GM12864 (cell line): ENCODE results near the gene ALK.

Source experiments
- DNase-seq: peaks from one replicate; pipeline ENCODE4 v3.0.0-alpha.2; 2011; ENCODE audit warnings: low read depth
- H3K4me3 ChIP-seq: 2 replicates; pipeline ENCODE4 v1.5.1; 2011; ENCODE audit warnings: mild to moderate bottlenecking, low read depth, low read length, control low read depth
- TF ChIP-seq, protein P1 (sequence below): IDR thresholded peaks from 2 replicates; pipeline ENCODE4 v1.5.1; 2011; ENCODE audit warnings: low read depth, mild to moderate bottlenecking, moderate library complexity, low read length, control low read depth, inconsistent platforms; ENCODE audit errors: missing control alignments

The ALK gene

DNA sequence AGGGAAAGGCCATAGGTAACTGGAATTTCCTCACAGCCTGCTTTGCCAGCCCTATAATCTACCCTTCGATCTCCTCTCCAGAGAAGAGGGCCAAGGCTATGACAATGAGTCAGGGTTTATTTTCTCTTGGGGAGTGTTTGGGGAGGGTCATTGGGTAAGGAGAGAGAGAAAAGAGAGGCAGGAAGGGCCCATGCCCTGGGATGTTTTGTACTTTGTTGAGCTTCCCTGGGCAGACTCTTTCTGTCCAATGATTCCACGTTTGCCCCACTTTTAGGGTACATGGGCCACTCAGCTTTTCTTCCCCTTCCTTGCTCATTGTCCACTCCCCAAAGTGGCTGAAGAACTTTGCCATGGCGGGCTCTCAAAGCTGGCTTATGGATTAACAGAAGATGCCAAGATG, 224.2 kb downstream of the ALK start:
- no peak overlapping the region for H3K4me3 ChIP-seq
- no peak for DNase-seq
- TF ChIP-seq, protein P1, sequence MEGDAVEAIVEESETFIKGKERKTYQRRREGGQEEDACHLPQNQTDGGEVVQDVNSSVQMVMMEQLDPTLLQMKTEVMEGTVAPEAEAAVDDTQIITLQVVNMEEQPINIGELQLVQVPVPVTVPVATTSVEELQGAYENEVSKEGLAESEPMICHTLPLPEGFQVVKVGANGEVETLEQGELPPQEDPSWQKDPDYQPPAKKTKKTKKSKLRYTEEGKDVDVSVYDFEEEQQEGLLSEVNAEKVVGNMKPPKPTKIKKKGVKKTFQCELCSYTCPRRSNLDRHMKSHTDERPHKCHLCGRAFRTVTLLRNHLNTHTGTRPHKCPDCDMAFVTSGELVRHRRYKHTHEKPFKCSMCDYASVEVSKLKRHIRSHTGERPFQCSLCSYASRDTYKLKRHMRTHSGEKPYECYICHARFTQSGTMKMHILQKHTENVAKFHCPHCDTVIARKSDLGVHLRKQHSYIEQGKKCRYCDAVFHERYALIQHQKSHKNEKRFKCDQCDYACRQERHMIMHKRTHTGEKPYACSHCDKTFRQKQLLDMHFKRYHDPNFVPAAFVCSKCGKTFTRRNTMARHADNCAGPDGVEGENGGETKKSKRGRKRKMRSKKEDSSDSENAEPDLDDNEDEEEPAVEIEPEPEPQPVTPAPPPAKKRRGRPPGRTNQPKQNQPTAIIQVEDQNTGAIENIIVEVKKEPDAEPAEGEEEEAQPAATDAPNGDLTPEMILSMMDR: no peak

DNA sequence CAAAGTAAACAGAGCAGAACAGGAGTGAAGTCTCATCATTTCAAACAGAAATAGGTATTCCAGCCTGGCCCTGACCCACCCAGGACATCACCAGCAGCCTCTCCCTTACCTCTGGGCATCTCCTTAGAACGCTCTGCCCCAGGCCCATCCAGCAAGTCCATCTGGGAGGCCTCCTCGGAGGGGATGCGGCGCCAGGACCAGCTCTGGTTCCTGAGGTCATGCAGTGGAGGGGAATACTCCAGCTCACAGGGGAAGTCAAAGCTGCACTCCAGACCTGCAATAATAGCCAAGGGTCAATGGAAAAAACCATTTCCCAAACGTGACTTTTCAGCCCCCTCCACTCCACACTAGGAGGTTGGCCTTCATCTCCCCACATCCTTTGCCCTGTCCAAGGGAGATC, 226.6 kb downstream of the ALK start:
- TF ChIP-seq, protein P1: no peak
- no peak overlapping the region for H3K4me3 ChIP-seq
- no peak for DNase-seq

DNA sequence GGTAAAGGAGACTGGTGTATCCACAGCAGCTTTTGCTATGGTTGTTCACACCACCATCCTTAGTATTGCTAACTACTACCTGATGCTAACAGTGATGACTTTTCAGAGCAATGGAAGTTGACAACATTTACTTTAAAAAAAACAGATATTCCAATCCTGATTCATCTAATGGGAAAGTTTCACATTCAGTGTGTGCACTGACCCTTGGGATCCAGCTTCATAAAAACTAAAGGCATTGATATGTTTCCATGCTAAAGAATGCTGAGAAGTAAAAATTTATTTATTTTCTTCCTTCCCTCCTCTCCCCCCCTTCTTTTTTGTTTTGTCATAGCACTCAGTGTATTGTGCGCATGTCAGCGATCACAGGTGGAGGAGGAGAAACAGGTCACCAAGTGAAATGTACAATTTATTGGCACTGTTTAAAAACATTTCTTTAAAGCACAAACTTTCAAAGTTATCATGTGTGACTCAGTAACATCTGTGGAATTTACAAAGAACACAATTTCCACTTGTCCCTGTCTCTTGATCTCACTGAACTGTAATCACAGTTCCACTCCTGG, 229.9 kb downstream of the ALK start:
- TF ChIP-seq, protein P1: no peak
- no peak for DNase-seq
- H3K4me3 ChIP-seq: no peak overlapping the region

DNA sequence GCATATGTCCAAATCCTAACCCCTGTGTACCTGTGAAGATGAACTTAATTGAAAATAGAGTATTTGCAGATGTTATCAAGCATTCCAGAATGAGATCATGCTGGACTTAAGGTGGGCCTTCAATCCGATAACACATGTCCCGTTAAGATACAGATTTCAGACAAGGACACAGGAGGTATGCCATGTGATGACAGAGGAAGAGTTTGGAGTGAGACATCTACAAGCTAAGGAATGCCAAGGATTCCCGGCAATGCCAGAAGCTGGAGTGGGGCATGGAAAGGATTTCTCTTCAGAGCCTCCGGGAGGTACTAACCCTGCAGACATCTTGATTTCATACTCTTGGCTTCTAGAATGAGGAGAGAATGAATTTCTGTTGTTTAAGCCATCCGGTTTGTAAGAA, 231.7 kb downstream of the ALK start:
- no peak for DNase-seq
- TF ChIP-seq, protein P1: no peak
- H3K4me3 ChIP-seq: no peak overlapping the region

DNA sequence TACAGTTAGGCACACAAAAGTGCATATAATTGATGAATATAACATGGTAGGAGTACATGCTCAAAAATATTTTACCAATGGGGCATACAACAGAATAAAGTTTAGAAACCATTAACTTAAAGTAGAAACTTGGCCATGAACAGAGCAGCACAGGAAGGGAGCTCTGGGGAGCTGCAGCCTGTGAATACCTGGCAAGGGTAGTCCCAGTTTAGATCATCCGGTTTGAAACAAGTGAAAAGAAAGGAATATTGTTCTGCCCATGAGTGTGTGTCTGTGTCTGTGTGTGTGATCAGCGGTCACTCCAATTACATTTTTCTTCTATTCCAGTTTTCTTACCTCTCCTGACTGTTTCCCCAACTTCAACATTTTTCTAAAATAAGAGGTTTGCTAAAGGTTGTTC, 233.0 kb downstream of the ALK start:
- H3K4me3 ChIP-seq: no peak overlapping the region
- DNase-seq: no peak
- TF ChIP-seq, protein P1: no peak

GRCh38 chr2:29687121-29687520, 234.3 kb downstream of the ALK start:
- H3K4me3 ChIP-seq: no peak overlapping the region

GRCh38 chr2:29676886-29677453, 244.4 kb downstream of the ALK start:
- no peak for DNase-seq
- TF ChIP-seq, protein P1: no peak
- no peak overlapping the region for H3K4me3 ChIP-seq

More at GRCh38 chr2:29687121-29687520, 234.3 kb downstream of the ALK start:
- TF ChIP-seq, protein P1: no peak
- DNase-seq: no peak
